Uterus (tissue), 2 donors: Measurements from ENCODE around the gene TAF5.

Experiments used
- POLR2A ChIP-seq, 2 donors: fragments of 450-650 bp; IDR thresholded peaks; one replicate each; pipeline ENCODE4 v1.6.1; 2016; ENCODE audit warnings: antibody characterized with exemption in 2 of 2, mild to moderate bottlenecking in 1 of 2, moderate library complexity in 1 of 2
- TF ChIP-seq, protein P1 (sequence below), 4 experiments: fragments of 200-600 bp in 2 of 4; fragments of 450-650 bp in 2 of 4; sonication (generic) in 2 of 4; IDR thresholded peaks; one replicate each; pipeline ENCODE4 v1.5.1; 2016 to 2019; ENCODE audit warnings: antibody characterized with exemption in 4 of 4, mild to moderate bottlenecking in 2 of 4, moderate library complexity in 1 of 4

GRCh38 chr10:103395754-103396066, 27.9 kb downstream of the TAF5 start:
- TF ChIP-seq, protein P1, sequence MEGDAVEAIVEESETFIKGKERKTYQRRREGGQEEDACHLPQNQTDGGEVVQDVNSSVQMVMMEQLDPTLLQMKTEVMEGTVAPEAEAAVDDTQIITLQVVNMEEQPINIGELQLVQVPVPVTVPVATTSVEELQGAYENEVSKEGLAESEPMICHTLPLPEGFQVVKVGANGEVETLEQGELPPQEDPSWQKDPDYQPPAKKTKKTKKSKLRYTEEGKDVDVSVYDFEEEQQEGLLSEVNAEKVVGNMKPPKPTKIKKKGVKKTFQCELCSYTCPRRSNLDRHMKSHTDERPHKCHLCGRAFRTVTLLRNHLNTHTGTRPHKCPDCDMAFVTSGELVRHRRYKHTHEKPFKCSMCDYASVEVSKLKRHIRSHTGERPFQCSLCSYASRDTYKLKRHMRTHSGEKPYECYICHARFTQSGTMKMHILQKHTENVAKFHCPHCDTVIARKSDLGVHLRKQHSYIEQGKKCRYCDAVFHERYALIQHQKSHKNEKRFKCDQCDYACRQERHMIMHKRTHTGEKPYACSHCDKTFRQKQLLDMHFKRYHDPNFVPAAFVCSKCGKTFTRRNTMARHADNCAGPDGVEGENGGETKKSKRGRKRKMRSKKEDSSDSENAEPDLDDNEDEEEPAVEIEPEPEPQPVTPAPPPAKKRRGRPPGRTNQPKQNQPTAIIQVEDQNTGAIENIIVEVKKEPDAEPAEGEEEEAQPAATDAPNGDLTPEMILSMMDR (IDR thresholded peaks at IDR 0.05): no peak
- no peak for TF ChIP-seq POLR2A (IDR thresholded peaks at IDR 0.05)
